HEK293T (cell line): ENCODE measurements around the gene DOCK2.
A peak's percentile ranks its signal among the peaks of the same experiment; 100 is the strongest.

Experiments
- CTCF ChIA-PET: fragments of 350-600 bp; formaldehyde crosslinking; extraction: SDS; loops from one replicate; lab custom pipeline; 2021; ENCODE audit warnings: antibody characterized with exemption, inconsistent platforms; lab: Yijun Ruan, JAX
- POLR2A ChIA-PET: fragments of 350-600 bp; formaldehyde crosslinking; extraction: SDS; loops from one replicate; lab custom pipeline; 2020; ENCODE audit warnings: antibody characterized with exemption, inconsistent platforms; lab: Yijun Ruan, JAX
- DNase-seq: peaks from one replicate; pipeline ENCODE4 v3.0.0; 2012; ENCODE audit warnings: mixed read lengths; ENCODE audit errors: extremely low spot score
- ARNT ChIP-seq: fragments of 450-650 bp; IDR thresholded peaks from 2 replicates; pipeline ENCODE4 v1.6.1; 2017; ENCODE audit warnings: mild to moderate bottlenecking
- BHLHE40 ChIP-seq: fragments of 450-650 bp; IDR thresholded peaks from 2 replicates; pipeline ENCODE4 v1.6.1; 2016; ENCODE audit warnings: mild to moderate bottlenecking, moderate library complexity, borderline replicate concordance
- CTBP1 ChIP-seq: fragments of 450-650 bp; IDR thresholded peaks from 2 replicates; pipeline ENCODE4 v1.6.1; 2016; ENCODE audit warnings: borderline replicate concordance
- ELF4 ChIP-seq: fragments of 450-650 bp; IDR thresholded peaks from 2 replicates; pipeline ENCODE4 v1.6.1; 2017; ENCODE audit warnings: antibody characterized with exemption
- FOXA1 ChIP-seq: fragments of 450-650 bp; IDR thresholded peaks from 2 replicates; pipeline ENCODE4 v1.6.1; 2016; ENCODE audit warnings: mild to moderate bottlenecking
- FOXK2 ChIP-seq: fragments of 450-650 bp; IDR thresholded peaks from 2 replicates; pipeline ENCODE4 v1.6.1; 2016; ENCODE audit warnings: mild to moderate bottlenecking
- FOXM1 ChIP-seq: fragments of 450-650 bp; IDR thresholded peaks from 2 replicates; pipeline ENCODE4 v1.6.1; 2017; ENCODE audit warnings: mild to moderate bottlenecking, borderline replicate concordance
- HDGF ChIP-seq: fragments of 450-650 bp; IDR thresholded peaks from 2 replicates; pipeline ENCODE4 v1.6.1; 2017; ENCODE audit warnings: antibody characterized with exemption, borderline replicate concordance
- L3MBTL2 ChIP-seq: fragments of 450-650 bp; conservative IDR thresholded peaks from 2 replicates; pipeline ENCODE4 v1.6.1; 2016; ENCODE audit warnings: mild to moderate bottlenecking
- LEF1 ChIP-seq: fragments of 450-650 bp; IDR thresholded peaks from 2 replicates; pipeline ENCODE4 v1.6.1; 2017; ENCODE audit warnings: mild to moderate bottlenecking, borderline replicate concordance
- NFRKB ChIP-seq: fragments of 450-650 bp; IDR thresholded peaks from 2 replicates; pipeline ENCODE4 v1.6.1; 2016; ENCODE audit warnings: mild to moderate bottlenecking, moderate library complexity
- PKNOX1 ChIP-seq: fragments of 450-650 bp; IDR thresholded peaks from 2 replicates; pipeline ENCODE4 v1.6.1; 2016
- SP1 ChIP-seq: fragments of 450-650 bp; IDR thresholded peaks from 2 replicates; pipeline ENCODE4 v1.6.1; 2017
- SUZ12 ChIP-seq: fragments of 450-650 bp; IDR thresholded peaks from 2 replicates; pipeline ENCODE4 v1.6.1; 2016; ENCODE audit warnings: mild to moderate bottlenecking
- TARDBP ChIP-seq: fragments of 450-650 bp; IDR thresholded peaks from 2 replicates; pipeline ENCODE4 v1.6.1; 2016
- ZNF384 ChIP-seq: fragments of 450-650 bp; IDR thresholded peaks from 2 replicates; pipeline ENCODE4 v1.6.1; 2016

DOCK2 gene

DNA sequence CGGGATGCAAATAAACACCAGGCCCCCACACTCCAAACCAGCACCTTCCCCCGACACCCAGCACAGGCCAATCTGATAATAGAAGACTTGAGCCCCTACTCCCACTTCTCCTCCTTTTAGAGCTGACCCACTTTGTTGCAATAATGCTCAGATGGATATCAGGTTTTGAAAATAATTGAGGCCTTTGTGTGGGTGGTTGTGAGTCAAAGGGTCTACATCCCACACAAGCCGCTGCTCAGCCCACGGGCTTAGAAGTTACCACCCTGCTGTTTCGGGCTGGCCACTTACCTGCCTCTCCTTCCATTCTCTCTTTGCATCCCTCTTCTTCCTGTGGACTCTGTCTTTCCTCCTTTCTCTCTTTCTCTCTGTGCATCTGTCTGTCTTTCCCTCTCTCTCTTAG is 432.4 kb downstream of the DOCK2 start:
- CTCF ChIA-PET = interaction anchor here (1.2 to 1.7 kb wide), 2 partner anchors 9 to 121 kb away, joined by 3 to 6 read pairs; no protein-coding TSS in a partner anchor

DNA sequence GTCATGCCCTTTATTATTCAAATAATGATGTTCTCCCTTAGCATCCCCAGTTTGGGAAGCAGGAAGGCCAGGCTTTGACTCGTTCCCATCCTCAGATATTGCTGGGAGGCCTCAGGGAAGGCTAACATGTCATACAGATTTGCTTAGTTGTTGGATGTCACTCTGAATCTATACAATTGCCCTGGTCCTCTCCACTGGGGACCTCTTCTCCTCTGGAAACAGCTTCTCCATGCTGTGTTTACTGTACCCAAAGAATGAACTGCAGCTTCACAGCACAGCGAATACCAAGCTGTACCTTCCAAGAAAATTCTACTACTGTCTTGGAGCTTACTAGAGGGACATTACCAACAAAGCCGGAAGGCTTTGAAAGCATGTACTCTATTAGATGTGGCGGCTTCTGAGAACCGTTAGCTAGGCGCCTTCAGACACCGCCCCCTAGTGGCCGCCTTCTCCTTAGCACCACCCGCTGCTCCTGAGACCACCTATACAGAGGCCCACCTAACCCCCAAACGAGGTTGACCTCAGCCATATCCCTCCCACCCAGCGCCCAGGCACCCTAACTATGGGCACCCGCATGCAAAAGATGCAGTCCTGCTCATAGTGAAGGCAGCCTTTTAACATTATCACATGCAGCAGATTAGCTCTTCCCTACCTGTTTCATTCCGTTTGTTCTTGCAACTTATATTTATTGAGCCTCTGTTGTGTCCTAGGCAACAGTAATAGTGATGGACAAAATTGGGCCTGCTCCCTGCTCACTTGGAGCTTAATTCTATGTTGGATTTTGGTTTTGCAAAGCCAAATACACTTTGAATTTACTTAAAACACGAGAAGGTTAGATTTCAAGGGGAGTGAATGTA is 433.7 kb downstream of the DOCK2 start:
- peak; percentile 66 for DNase-seq
- TF ChIP-seq BHLHE40 (no peak), FOXM1 (no peak), FOXA1 (no peak), ZNF384 (no peak), HDGF (no peak), CTBP1 (no peak), FOXK2 (no peak), NFRKB (no peak), SP1 (no peak), L3MBTL2 (no peak), SUZ12 (no peak), ELF4 (no peak), TARDBP (no peak), ARNT (no peak)
- POLR2A ChIA-PET = no interaction called here
- CTCF ChIA-PET = interaction anchor here (0.5 to 1.8 kb wide), 24 partner anchors 8 to 1197 kb away, joined by 3 to 8 read pairs (median 4); partner anchors contain the start of gene INSYN2B

More for the DNA sequence above, 432.4 kb downstream of the DOCK2 start:
- POLR2A ChIA-PET = no interaction called here
- DNase-seq = no peak
- TF ChIP-seq ARNT = no peak
- TF ChIP-seq FOXM1 = no peak
- TF ChIP-seq CTBP1 = no peak
- no peak for TF ChIP-seq ELF4
- TF ChIP-seq PKNOX1 = no peak
- TF ChIP-seq SUZ12 = no peak
- TF ChIP-seq HDGF = no peak
- no peak for TF ChIP-seq BHLHE40
- TF ChIP-seq FOXK2 = no peak
- TF ChIP-seq NFRKB = no peak
- no peak for TF ChIP-seq SP1
- no peak for TF ChIP-seq TARDBP
- TF ChIP-seq FOXA1 = no peak
- TF ChIP-seq ZNF384 = no peak
- no peak for TF ChIP-seq L3MBTL2
- TF ChIP-seq LEF1 = no peak

- POLR2A ChIA-PET = no interaction called here
- TF ChIP-seq PKNOX1 (no peak), LEF1 (no peak), CTBP1 (no peak), L3MBTL2 (no peak), FOXM1 (no peak), TARDBP (no peak), ARNT (no peak), NFRKB (no peak), HDGF (no peak), FOXA1 (no peak), BHLHE40 (no peak), ZNF384 (no peak), SP1 (no peak)
- CTCF ChIA-PET = interaction anchor here (0.6 to 1.8 kb wide), 10 partner anchors 10 to 1196 kb away, joined by 3 to 6 read pairs (median 4); no protein-coding TSS in a partner anchor
- no peak for DNase-seq
Measured at GRCh38 chr5:170071748-170072147, 434.7 kb downstream of the DOCK2 start.

DNA sequence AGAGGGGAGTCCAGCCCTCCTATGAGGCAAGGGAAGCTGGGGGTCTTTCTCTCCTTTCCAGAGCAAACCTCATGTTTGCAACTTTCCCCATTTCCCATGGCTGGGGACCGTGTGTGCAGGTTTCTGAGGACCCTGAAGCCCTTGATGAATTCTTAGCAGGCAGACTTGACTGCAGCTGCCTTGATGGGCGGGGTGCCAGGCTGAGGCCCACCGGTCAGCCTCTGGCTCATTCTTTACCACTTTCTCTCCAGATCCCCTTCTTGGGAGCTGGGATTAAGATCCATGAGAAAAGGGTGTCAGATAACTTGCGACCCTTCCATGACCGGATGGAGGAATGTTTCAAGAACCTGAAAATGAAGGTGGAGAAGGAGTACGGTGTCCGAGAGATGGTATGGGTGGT is 438.6 kb downstream of the DOCK2 start:
- TF ChIP-seq CTBP1 = no peak
- no peak for TF ChIP-seq ARNT
- TF ChIP-seq L3MBTL2 = no peak
- TF ChIP-seq SP1 = no peak
- CTCF ChIA-PET = no interaction called here
- no peak for DNase-seq
- POLR2A ChIA-PET = no interaction called here

DNA sequence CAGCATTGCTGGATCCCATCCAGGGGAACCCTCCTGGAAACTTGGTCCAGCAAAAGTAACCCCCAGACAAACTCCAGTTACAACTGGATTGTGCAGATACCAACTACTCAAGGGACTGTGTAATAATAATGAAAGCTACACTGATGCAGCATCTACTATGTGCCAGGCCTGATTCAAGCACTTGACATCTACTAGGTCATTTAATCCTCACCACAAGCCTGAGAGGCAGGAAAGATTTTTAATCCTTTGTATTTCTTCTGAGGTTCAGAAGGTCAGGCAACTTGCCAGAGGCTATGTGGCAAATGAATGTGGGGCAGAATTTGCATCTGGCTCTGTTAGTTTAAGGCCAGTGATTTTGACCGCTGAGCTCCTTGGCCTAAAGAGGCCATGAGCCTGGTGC is 439.1 kb downstream of the DOCK2 start:
- no peak for TF ChIP-seq LEF1
- no peak for TF ChIP-seq HDGF
- no peak for TF ChIP-seq ELF4
- TF ChIP-seq FOXA1 = no peak
- no peak for TF ChIP-seq CTBP1
- no peak for TF ChIP-seq ZNF384
- no peak for TF ChIP-seq BHLHE40
- TF ChIP-seq TARDBP = no peak
- TF ChIP-seq SP1 = no peak
- TF ChIP-seq ARNT = no peak
- TF ChIP-seq NFRKB = no peak
- no peak for TF ChIP-seq PKNOX1
- TF ChIP-seq L3MBTL2 = no peak
- no peak for TF ChIP-seq FOXM1
- no peak for TF ChIP-seq FOXK2
- no peak for TF ChIP-seq SUZ12
- CTCF ChIA-PET = no interaction called here
- POLR2A ChIA-PET = no interaction called here
- DNase-seq = no peak

DNA sequence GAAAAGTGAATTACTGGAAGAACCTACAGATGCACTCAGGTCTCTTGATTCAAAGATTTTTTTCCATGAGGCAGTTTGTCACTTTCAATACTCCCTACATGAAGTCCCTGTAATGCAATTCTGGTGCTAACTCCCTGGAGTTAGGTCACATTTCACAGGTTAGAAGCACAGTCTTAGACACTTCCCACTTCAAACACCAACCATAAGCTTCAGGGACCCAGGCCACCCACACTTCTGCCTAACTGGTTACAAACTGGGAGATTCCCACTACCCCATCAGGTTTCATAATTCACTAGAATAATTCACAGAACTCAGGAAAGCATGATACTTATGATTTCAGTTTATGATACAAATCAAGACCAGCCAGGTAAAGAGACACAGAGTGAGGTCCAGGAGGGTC is 439.7 kb downstream of the DOCK2 start:
- ChIA-PET POLR2A (no interaction called here), CTCF (no interaction called here)
- TF ChIP-seq NFRKB = no peak
- TF ChIP-seq FOXM1 = no peak
- no peak for TF ChIP-seq CTBP1
- no peak for TF ChIP-seq FOXK2
- TF ChIP-seq PKNOX1 = no peak
- DNase-seq = no peak
